Raji (cell line): ENCODE measurements around the gene TMEM120B.

Source experiments
- POLR2A ChIP-seq: IDR thresholded peaks from 2 replicates; pipeline ENCODE4 v1.6.1; 2011; ENCODE audit warnings: low read depth, low read length, control low read depth; ENCODE audit not compliant: insufficient read depth

Gene TMEM120B

DNA sequence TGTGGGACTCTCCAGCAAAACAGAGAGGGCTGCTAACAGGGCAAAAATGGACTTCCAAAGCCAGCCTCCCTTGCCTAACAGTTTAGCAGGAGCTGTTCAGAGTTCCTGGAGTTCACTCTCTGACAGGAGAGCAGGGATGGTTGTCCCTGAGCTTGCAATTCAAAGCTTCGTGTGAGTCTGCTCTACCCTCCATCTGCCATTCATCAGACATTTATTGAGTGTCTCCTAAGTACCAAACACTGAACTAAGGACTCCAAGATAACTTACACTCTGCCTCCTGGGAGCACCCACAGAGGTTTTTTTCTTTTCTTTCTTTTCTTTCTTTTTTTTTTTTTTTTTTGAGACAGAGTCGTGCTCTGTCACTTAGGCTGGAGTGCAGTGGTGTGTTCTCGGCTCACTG lies 52.3 kb downstream of the TMEM120B start:
- no peak for TF ChIP-seq POLR2A

DNA sequence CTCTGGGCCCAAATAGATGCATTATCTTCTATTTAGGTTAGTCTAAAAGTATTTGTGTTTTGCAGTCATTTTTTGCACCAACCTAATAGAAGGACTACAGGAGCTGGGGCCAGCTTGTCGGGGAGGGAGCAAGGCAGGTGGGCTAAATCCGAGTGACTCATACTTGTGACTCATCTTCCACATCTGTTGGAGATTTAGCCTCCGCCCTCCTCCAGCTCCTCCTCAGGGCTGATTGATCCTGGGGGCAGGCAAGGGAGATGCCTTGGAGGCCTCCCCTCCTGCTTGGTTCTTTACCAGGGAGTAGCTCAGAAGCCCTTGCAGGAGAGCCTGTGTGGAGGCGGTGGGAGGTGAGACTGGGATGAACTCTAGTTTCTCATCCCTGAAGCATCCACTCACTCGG lies 53.0 kb downstream of the TMEM120B start:
- no peak for TF ChIP-seq POLR2A

DNA sequence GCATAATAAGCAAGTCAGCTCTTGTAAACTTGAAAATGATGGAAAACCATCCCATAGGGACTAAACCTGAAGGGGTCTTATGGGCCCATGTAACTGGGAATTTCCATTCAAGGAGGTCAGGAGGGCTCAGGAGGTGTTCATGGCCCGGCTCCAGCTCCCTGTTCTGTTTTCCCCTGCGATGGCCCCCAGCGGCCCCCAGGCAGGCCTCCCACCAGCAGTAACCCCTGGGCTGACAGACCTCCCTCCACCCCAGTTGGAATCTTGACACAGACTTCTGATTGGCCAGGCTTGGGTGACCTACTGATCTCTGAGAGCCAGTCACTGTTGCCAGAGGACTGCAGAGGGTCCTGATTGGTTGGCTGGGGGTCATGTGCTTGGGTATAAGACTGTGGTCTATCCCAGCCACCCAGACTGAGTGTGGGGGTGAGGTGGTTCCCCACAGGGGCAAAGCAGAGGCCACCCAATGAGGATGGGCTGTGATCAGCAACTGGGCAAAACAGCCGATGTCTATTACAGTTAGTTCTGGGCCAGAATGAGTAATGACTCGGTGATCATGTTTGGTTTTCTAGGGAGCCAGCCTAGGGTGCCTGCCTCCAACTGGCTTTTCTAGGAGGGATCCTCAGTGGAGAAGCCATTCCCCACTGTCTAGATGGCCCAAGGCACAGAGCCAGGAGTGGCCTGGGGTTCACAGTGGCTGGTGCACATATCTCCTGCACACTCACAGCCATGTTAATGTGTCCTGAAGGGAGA lies 53.9 kb downstream of the TMEM120B start:
- TF ChIP-seq POLR2A, result no peak

DNA sequence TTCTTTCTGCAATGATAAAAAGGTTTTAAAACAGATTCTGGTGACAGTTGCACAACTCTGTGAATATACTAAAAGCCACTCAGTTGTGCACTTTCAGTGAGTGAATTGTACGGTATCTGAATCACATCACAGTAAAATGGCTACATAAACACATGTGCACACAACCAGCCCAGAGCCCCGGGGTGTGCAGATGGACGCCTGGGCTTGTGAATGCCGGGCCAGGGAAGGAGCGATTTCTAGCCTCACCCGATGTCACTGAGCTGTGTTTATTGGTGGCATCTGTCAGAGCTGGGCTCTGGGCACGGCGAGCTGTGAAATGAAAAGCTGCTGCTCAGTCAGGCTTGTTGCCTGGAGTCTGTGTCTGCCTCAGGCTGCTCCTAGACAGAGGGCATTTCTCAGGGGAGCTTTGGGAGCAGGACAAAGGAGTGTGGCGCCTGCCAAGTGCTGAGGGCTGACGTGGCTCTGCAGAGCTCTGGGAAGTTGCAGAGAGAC lies 55.0 kb downstream of the TMEM120B start:
- no peak for TF ChIP-seq POLR2A

DNA sequence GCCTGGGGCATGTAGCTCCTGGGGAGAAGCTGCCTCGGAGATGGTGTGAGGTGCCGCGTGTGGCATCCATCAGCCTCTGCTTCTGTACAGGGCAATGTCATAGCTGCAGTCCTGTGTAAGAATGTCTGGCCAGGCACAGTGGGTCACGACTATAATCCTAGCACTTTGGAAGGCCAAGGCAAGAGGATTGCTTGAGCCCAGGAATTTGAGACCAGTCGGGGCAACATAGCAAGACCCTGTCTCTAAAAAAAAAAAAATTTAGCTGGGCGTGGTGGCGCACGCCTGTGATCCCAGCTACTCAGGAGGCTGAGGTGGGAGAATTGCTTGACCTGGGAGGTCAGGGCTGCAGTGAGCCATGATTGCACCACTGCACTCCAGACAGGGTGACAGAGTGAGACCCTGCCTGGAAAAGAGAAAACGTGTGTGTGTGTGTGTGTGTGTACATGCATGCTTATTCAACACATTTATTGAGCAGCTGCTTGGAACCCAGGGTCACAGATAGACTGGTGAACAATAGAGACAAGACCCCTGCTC lies 56.8 kb downstream of the TMEM120B start:
- no peak for TF ChIP-seq POLR2A

DNA sequence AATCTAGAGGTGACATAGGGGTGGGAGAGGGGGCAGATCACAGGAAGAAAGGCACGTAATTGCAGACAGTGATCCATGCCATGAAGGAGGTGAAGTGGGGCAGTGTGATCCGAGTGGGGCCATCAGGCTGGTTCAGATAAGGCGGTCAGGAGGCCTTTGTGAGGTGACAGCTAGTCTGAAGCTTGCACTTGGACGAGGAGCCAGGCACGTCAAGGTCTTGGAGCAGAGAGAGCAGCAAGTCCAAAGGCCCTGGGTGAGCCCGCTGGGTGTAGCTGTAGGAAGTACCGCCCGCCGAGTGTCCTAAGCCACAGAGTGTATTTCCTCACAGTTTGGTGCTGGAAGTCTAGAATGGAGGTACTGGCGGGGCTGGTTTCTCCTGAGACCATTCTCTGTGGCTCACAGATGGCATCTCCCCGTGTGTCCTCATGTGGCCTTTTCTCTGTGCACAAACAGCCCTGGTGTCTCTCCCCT lies 57.3 kb downstream of the TMEM120B start:
- TF ChIP-seq POLR2A, result no peak

DNA sequence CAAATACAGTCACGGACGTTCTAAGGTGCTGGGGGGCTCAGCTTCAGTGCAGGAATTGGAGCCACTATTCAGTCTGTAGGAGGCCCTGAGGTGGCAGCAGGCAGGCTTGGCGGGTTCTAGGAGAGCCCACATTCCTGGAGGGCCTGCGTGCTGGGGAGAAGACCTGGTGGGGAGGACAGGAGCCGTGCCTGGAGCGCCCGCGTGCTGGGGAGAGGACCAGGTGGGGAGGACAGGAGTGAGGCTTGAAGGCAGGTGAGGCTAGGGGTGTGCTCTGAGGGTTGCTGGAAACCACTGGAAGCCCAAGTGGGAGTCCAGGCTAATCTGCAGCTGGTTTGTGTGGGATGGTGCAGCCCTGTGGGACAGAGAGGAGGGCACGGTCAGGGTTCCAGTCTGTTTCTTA lies 57.8 kb downstream of the TMEM120B start:
- TF ChIP-seq POLR2A, result no peak

DNA sequence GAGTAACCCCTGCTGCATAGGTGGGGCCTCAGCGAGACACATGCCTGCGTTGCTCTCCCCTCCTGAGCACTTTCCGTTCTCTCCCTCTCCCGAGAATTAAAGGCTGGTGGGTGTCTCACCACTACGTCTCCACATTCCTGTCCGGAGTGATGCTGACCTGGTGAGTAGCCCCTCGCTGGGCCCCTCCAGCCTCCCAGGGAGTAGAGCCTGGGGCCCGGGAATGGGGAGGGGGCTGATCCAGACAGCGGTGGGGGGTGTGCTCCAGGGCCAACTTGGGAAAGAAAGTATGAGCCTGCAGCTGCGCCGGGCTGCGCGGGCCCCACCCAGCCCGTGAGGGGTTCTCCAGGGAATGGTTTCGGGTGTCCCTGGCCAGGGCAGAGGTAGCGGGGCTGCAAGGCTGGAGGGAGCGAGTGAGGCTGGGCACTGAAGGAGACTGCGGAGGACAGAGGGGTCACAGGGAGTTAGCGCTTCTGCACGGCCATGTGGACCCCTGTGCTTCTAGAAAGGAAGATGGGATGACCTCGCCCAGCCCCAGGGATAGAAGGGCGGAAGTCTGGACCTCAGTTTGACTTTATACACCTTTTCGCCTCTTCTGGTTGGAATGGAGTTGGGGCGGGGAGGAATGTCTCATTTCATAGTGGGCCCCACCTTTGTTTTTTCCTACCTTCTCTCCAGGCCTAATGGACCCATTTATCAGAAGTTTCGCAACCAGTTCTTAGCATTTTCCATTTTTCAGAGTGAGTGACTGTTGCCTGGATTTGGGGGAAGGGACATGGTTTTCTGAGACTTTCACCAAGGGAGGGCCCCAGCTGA lies 58.5 kb downstream of the TMEM120B start:
- TF ChIP-seq POLR2A, result no peak

DNA sequence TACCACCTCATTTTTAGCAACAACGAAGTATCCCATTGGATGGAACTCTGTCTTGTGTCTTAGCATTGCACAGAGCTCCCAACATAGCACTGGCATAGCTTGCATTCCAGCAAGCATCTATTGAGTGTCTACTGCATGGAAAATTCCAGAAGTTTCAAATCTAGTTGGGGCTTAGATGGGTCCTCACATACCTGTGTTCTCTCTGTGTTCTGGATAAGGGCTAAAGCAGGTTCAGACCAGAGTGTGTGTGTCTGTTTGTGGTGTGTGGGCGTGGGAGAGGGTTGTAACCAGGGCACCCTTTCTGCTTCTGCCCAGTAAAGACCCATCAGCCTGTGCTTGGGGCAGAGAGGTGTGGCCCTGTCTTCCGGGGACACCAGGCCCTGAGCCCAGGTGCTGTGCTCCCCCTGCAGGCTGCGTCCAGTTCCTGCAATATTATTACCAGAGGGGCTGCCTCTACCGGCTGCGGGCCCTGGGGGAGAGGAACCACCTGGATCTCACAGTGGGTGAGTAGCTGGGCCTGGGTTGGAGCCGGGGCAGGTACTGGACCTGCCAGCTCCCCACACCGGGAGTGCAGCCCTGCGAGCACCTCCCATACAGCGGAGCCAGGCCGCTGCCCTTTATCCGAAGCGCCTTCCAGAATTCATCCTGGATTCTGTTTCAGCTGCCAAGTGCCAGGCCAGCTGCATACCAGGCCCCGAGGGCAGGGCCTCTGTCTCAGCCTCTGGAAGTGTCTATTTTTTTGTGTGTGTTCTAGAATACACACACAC lies 60.6 kb downstream of the TMEM120B start:
- TF ChIP-seq POLR2A, result no peak

DNA sequence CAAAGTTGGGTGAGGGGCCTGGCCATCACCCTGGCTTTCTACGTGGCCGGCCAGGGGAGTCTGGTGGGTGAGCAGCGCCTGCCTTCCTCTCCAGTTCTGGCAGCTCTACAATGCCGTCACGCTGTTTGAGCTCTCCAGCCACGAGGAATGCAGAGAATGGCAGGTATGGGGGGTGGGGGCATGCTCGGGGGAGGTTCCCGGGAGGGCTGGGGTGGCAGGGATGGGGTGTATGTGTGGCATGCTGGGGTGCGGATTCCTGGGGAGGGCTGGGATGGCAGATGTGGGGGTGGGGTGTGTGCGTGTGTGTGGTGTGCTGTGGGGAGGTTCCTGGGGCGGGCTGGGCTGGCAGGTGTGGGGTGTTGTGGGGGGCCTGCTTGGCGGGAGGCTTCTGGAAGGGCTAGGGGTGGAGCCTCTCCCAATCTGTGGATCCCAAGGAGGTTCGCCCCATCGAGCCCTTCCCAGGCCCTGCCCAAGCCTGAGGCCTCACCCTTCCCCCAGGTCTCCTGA lies 62.5 kb downstream of the TMEM120B start:
- TF ChIP-seq POLR2A, result no peak

DNA sequence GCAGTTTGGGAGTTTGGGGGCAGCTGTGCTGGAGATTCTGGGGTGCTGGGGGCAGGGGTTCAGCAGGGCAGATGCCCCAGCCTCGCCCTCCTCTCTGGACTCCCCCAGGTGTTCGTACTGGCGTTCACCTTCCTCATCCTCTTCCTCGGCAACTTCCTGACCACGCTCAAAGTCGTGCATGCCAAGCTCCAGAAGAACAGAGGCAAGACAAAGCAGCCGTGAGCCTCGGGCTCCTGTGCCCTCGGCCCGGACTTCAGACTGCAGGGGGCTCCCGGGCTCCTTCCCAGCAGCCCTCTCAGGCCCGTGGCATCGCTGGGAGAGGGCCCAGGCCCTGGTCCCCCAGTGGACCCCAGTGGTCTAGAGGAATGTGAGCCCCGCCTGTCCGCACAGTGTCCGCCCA lies 62.9 kb downstream of the TMEM120B start:
- TF ChIP-seq POLR2A, result no peak

DNA sequence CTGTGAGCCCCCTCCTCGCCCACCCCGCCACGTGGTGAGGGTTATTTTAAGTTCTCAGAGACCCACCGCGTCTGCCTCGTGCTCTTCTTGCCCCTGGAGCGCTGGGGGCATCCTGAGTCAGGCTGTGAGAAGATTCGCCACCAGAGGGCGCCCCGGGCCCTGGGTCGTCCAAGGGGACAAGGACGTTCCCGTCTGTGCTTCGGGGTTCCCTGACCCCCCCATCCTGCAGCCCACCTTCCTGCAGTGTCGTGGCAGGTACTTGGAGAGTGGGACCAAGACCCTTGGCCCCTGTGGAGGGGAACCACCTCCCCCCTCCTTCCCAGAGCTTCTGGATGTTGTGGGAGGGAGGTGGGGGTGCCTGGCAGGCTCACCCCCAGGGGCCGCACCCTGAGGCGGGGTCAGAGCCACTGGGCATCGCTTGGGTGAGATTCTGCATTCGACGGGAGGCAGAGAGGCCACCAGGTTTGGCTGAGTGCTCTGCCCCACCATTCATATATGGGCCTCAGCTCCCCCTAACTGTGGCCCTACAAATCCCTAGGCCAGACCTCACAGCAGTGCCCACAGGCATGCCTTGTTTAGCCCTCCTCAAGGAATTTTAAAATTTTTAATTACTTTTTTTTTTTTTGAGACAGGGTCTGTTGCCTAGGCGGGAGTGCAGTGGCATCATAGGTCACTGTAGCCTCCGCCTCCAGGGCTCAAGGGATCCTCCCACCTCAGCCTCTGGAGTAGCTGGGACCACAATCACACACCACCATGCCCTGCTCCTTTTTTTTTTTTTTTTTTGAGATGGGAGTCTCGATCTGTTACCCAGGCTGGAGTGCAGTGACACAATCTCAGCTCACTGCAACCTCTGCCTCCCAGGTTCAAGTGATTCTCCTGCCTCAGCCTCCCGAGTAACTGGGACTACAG lies 63.9 kb downstream of the TMEM120B start:
- no peak for TF ChIP-seq POLR2A

DNA sequence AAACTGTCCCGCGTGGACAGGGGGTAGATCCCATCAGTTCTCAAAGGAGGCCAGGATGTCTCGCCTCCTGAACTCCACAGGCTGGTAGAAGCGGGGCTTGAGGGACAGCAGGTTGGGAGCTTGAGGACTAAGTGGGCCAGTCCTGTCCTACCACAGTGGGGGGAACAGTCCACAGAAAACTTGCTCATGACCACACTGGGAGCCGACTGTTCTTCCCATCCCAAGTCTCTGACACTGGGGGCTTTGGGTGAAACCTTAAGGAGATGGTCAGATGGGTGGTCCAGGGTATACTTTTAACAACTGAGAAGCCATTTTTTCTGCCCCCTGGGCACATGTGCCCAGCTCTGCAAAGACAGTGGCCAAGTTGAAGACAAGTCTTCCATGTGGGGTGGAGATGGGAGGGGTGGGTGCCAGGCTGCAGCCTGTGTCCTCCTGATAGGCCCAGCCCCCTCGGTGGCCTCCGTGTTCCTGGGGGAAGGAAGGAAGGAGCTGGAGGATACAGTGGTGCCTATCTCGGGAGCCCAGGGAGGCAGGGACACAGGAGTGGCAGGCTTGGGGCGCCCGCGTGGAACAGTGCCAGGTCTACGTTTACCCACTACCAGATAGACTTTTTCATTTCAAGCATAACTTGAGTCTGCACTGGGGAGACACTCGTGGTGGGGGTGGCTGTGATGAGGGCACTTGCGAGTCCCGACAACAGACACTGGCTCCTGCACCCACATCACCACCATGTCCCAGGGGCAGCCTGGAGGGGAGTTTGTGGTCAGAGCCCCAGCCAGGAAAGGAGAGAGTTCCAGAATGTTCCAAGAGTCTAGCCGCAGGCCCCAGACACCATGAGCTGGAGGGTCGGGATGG lies 66.2 kb downstream of the TMEM120B start:
- no peak for TF ChIP-seq POLR2A
